Activated T-helper 1 cell treated with anti-CD3 and anti-CD28 coated beads, Interleukin-12 subunit alpha, Interleukin-12 subunit beta, Interleukin-2, Interleukin-4 antibody, amounts not matched to agents 30 ng/mL and 10 ng/mL and 1 ng/mL, durations not matched to agents 14 hours and 24 hours and 36 hours (primary cell): ENCODE results near the gene PTPN1. TPM values are rescaled to one million over a fixed set of nuclear protein-coding genes. Genes with fewer than 3 reads are reported as not detected.

Experiments
- DNase-seq: peaks from one replicate; pipeline ENCODE4 v3.0.0; 2021; ENCODE audit warnings: low spot score
- H3K27ac Mint-ChIP-seq: one replicate; pipeline ENCODE4 v1.8.0; 2021; ENCODE audit warnings: mild to moderate bottlenecking, mixed read lengths
- H3K27me3 Mint-ChIP-seq: one replicate; pipeline ENCODE4 v1.8.0; 2022; ENCODE audit warnings: mild to moderate bottlenecking, moderate library complexity, mixed read lengths; ENCODE audit not compliant: insufficient read depth
- H3K36me3 Mint-ChIP-seq: one replicate; pipeline ENCODE4 v1.8.0; 2021; ENCODE audit warnings: low read depth, mixed read lengths
- H3K4me1 Mint-ChIP-seq: one replicate; pipeline ENCODE4 v1.8.0; 2021; ENCODE audit warnings: low read depth, mixed read lengths
- H3K4me3 Mint-ChIP-seq: one replicate; pipeline ENCODE4 v1.8.0; 2021; ENCODE audit warnings: mild to moderate bottlenecking, moderate library complexity, mixed read lengths
- H3K9me3 Mint-ChIP-seq: one replicate; pipeline ENCODE4 v1.8.0; 2021; ENCODE audit warnings: mixed read lengths
- intact Hi-C: fragments of 100-400 bp; cut with micrococcal nuclease; formaldehyde crosslinking; loops from one replicate; pipeline ENCODE4 v1.15.1; 2024
- total RNA-seq: library from RNA; stranded (reverse); gene quantifications from 2 replicates; pipeline ENCODE4 v1.2.3, GENCODE V29; 2022

The PTPN1 gene
- total RNA-seq, 1 donor from 2014 or later: 60.0 TPM

DNA sequence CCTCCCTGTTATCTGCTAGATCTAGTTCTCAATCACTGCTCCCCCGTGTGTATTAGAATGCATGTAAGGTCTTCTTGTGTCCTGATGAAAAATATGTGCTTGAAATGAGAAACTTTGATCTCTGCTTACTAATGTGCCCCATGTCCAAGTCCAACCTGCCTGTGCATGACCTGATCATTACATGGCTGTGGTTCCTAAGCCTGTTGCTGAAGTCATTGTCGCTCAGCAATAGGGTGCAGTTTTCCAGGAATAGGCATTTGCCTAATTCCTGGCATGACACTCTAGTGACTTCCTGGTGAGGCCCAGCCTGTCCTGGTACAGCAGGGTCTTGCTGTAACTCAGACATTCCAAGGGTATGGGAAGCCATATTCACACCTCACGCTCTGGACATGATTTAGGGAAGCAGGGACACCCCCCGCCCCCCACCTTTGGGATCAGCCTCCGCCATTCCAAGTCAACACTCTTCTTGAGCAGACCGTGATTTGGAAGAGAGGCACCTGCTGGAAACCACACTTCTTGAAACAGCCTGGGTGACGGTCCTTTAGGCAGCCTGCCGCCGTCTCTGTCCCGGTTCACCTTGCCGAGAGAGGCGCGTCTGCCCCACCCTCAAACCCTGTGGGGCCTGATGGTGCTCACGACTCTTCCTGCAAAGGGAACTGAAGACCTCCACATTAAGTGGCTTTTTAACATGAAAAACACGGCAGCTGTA is 73.4 kb downstream of the PTPN1 start:
- no peak overlapping the region for H3K27ac Mint-ChIP-seq
- H3K9me3 Mint-ChIP-seq: no peaks in the 10 kb centered on the region
- DNase-seq: no peak
- peaks cover 4% of the 10 kb centered on the region for H3K4me1 Mint-ChIP-seq
- intact Hi-C loops: no loop called here
- no peak overlapping the region for H3K4me3 Mint-ChIP-seq
- no peaks in the 10 kb centered on the region for H3K27me3 Mint-ChIP-seq
- peaks cover 45% of the 10 kb centered on the region for H3K36me3 Mint-ChIP-seq

DNA sequence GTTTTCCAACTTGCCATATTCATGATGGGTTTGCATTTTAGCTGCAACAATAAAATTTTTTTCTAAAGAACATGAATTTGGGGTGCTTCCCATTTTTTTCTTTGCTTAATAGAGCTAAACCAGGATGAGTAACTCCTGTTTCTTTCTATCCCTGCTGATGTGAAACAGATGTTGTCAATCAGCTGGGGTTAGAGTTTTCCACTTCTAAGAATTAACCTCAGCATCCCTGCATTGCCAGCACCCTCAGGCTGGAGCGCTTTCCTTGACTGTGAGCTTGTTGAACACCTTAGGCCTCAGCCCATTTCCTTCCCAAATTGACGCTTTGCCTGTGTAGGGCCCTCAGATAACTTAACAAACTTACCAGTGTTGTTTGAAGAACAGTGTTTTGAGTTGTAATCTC is 74.5 kb downstream of the PTPN1 start:
- intact Hi-C loops: no loop called here
- Mint-ChIP-seq H3K4me3 (no peak overlapping the region), H3K27me3 (no peaks in the 10 kb centered on the region), H3K36me3 (peaks cover 41% of the 10 kb centered on the region), H3K9me3 (no peaks in the 10 kb centered on the region), H3K4me1 (peaks cover 4% of the 10 kb centered on the region), H3K27ac (no peak overlapping the region)
- DNase-seq: no peak

DNA sequence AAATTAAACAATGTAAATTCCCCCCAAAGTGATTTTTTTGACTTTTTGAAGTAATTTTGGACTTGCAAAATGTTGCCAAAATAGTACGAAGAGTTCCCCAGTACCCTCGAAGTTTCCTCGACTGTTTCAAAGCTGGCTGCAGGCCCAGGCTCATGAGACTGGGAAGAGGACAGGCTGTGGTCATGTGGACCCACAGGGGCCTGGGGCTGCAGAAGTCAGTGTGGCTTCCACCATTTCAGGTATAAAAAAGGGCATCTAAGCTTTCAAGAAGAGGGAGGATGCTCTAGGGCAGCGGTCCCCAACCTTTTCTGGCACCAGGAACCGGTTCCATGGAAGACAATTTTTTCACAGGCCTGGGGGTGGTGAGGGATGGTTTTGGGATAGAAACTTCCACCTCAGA is 75.0 kb downstream of the PTPN1 start:
- Mint-ChIP-seq H3K36me3 (peaks cover 37% of the 10 kb centered on the region), H3K27ac (peak overlapping the region; percentile 18), H3K27me3 (no peaks in the 10 kb centered on the region), H3K9me3 (no peaks in the 10 kb centered on the region), H3K4me3 (no peak overlapping the region), H3K4me1 (peaks cover 4% of the 10 kb centered on the region)
- intact Hi-C loops: no loop called here
- no peak for DNase-seq

DNA sequence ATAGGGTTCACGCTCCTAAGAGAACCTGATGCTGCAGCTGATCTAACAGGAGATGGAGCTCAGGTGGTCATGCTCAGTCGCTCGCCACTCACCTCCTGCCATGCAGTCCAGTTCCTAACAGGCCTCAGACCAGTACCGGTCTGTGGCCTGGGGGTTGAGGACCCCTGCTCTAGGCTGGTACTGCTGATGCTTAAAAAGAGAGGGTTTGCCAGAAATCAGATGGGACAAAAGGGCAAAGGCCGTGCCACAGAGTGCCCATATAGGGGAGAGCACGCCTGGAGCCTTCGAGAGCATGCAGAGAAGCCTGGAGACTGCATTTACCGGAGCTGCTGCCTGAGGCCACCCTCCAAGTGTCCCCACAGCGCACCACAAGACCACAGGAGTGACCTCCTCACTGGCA is 75.5 kb downstream of the PTPN1 start:
- intact Hi-C loops: no loop called here

DNA sequence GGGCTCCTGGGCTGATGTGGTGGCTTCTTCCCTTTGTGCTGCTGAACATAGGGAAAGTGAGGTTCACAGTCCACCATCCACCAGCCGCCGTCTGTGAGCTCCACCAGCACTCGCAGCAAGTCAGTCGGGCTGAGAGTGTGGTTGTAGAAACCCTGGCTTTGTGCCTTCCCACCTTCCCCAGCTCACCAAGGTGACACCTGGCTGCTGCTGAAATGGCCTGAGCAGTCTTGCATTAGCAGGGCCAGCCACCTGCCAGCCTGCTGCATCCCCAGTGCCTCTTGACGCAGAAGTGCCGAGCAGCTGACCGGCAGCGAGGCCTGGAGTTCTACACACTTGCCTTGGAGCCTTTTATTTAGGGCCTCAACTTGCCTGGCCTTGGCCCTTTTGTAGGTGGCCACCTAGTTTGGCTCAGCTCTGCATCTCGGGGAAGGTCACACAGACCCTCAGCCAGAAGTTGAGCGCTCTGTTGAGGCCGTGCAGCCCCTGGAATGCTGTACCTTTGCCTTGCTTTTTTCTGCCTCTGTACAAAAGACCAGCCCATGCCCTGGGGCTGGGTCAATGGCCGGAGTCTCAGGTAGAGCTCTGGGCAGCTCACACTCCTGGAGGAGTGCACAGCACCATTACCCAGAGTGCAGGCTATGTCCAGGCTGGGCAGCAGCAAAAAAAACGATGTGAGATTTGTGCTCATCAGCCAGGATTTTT is 76.5 kb downstream of the PTPN1 start:
- Mint-ChIP-seq H3K4me1 (peaks cover 4% of the 10 kb centered on the region), H3K4me3 (no peak overlapping the region), H3K36me3 (peaks cover 26% of the 10 kb centered on the region), H3K9me3 (no peaks in the 10 kb centered on the region), H3K27me3 (no peaks in the 10 kb centered on the region), H3K27ac (no peak overlapping the region)
- intact Hi-C loops: no loop called here
- no peak for DNase-seq

More for the DNA sequence above, 75.5 kb downstream of the PTPN1 start:
- Mint-ChIP-seq H3K27me3 (no peaks in the 10 kb centered on the region), H3K4me1 (peaks cover 4% of the 10 kb centered on the region), H3K9me3 (no peaks in the 10 kb centered on the region), H3K4me3 (no peak overlapping the region), H3K36me3 (peaks cover 35% of the 10 kb centered on the region), H3K27ac (no peak overlapping the region)
- no peak for DNase-seq

DNA sequence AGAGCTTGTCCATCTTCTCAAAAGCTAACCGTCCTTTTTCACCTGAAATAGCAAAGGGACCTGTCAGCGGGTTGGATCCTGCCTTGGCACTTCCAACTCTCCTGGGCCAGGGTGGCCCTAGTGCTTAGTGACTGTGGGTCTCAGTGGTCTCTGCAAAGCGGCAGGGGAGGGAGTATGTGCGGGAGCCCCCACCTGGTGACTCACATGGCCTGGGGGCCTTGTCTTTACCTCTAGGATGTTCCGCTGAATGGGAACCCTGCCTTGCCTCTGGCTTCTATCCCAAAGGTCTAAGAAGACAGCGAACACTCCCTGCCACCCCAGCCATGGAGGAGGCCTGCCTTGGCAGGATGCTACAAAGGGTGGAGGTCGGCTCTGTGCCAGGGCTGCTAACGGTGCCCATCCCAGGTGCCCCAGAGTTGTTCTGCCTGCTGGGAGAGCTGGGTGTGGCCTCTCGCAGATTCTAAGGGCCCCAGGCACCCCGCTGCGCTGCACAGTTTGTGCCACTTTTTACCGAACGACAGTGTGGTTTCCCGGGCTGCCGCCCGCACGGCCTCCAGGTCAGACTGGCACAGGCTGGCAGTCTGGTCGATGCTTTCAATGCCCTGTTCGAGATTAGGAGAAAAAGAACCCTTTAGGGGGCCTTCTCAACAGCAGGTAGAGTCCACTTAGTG is 77.2 kb downstream of the PTPN1 start:
- intact Hi-C loops: no loop called here
- Mint-ChIP-seq H3K4me3 (no peak overlapping the region), H3K27ac (no peak overlapping the region), H3K4me1 (peaks cover 4% of the 10 kb centered on the region), H3K27me3 (no peaks in the 10 kb centered on the region), H3K36me3 (peaks cover 22% of the 10 kb centered on the region), H3K9me3 (no peaks in the 10 kb centered on the region)
- no peak for DNase-seq

DNA sequence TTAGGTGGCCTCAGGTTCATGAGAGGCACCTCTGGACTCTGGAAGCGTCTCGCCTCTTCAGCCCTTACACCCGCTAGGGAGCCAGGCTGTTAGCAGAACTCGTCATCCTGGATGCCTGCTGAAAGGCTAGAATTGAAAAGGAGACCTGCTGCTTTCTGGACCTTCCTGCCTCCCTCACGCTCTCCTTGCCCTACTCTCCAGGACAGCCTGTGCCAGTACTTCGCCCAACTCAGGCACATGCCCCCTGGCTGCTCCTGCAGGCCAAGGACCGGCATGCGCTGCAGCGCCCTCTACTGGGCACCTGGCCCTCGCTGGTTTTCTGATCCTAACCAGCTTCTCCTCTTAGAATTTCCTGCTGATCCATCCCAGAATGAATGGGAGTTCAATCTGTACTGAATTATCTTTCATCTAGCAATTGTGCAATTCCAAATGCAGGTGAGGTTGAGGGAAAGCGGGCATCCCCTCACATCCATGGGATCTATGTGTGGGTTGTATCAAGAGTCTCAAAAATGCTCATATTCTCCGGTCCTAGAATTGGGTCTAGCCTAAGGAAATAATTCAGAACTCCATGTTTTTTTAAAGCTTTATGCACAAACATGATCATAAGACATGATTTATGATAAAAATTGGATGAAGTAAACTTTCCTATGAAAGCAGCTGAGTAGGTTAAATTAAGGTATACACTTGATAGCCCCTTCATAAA is 78.0 kb downstream of the PTPN1 start:
- Mint-ChIP-seq H3K27me3 (no peaks in the 10 kb centered on the region), H3K4me1 (peaks cover 4% of the 10 kb centered on the region), H3K27ac (no peak overlapping the region), H3K4me3 (no peak overlapping the region), H3K36me3 (peaks cover 17% of the 10 kb centered on the region), H3K9me3 (no peaks in the 10 kb centered on the region)
- intact Hi-C loops: no loop called here
- DNase-seq: peak; percentile 51

DNA sequence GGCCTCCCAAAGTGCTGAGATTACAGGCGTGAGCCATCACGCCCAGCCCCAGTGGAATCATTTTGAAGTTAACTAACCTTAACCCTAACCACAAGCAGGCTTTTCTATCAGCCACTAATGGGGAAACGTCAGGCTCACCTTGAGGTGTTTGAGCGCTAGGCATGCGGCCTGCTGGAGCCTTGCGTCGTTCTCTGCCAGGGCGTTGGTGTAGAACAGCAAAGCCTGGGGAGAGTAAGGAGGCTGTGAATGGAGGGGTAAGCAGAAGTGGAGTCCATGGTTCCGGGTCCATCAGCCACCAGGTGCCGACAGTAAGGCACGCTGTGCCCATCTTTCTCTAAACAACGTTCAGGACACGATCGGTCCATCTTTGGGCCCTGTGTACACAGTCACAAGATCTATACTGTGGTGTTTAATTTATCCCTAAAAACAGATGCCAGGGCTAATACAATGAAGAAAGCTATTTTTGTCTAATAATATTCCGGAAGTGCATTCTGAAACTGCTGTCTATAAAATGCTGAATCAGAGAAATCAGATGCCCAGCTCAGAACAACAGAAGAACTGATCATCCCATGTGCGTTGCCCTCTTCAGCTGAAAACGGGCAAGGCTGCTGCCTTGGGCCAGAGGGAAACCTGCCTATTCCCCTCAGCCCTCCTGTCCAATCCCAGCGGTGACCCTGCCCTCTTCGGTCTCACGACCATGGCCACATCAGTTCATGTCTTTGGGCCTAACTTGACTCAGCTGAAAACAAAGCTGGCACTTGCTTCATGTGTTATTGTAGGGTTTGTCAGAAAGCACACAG is 79.6 kb downstream of the PTPN1 start:
- DNase-seq: no peak
- H3K27me3 Mint-ChIP-seq: no peaks in the 10 kb centered on the region
- peaks cover 12% of the 10 kb centered on the region for H3K36me3 Mint-ChIP-seq
- no peaks in the 10 kb centered on the region for H3K9me3 Mint-ChIP-seq
- H3K4me3 Mint-ChIP-seq: no peak overlapping the region
- H3K4me1 Mint-ChIP-seq: no peaks in the 10 kb centered on the region
- no peak overlapping the region for H3K27ac Mint-ChIP-seq
- intact Hi-C loops: no loop called here

DNA sequence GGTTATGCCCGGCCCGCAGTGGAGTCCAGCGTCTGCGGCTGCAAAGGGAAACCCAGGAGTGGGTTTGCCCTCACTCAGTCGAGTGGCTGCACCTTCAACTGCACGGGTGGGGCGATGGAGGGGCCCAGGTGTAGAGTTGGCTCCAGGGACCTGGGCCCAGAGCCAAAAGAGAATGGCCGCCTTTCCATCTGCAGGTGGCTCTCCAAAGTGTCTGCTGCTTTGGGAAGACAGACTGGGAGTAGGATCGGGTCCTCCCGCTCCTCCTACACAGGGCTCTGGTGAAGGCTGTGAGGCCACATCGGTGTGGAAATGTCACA is 80.1 kb downstream of the PTPN1 start:
- peaks cover 7% of the 10 kb centered on the region for H3K36me3 Mint-ChIP-seq
- intact Hi-C loops: no loop called here
- H3K27ac Mint-ChIP-seq: no peak overlapping the region
- no peaks in the 10 kb centered on the region for H3K27me3 Mint-ChIP-seq
- no peak for DNase-seq
- no peak overlapping the region for H3K4me3 Mint-ChIP-seq
- H3K9me3 Mint-ChIP-seq: no peaks in the 10 kb centered on the region
- no peaks in the 10 kb centered on the region for H3K4me1 Mint-ChIP-seq

DNA sequence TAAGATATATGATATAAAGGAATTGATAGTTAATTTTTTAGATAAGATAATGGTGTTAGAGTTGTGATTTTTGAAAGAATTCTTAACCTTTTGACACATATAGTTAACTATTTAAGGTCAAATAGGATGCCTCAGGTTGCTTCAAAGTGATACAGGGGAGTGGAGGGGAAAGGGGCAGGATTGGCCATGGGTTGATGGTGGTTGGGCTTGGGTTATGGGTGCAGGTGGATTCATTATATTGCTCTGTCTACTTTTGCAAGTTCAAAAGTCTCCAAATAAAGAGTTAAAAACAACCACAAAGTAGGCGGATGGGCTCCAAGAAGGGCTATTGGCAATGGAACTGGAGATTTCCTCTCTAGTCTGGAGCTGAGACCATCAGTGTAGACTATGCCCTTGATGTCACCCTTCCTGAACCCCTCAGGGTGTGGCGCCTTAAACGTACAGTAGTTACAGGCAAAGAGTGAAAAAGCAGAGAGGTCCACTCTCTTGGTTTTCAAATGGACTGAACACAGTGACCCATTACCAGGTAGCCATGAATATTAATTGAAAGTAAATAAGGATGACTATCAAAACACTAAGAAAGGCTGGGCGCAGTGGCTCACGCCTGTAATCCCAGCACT is 81.2 kb downstream of the PTPN1 start:
- Mint-ChIP-seq H3K27ac (no peak overlapping the region), H3K4me1 (no peaks in the 10 kb centered on the region), H3K36me3 (peaks cover 7% of the 10 kb centered on the region), H3K27me3 (no peaks in the 10 kb centered on the region), H3K9me3 (no peaks in the 10 kb centered on the region), H3K4me3 (no peak overlapping the region)
- no peak for DNase-seq
- intact Hi-C loops: no loop called here

DNA sequence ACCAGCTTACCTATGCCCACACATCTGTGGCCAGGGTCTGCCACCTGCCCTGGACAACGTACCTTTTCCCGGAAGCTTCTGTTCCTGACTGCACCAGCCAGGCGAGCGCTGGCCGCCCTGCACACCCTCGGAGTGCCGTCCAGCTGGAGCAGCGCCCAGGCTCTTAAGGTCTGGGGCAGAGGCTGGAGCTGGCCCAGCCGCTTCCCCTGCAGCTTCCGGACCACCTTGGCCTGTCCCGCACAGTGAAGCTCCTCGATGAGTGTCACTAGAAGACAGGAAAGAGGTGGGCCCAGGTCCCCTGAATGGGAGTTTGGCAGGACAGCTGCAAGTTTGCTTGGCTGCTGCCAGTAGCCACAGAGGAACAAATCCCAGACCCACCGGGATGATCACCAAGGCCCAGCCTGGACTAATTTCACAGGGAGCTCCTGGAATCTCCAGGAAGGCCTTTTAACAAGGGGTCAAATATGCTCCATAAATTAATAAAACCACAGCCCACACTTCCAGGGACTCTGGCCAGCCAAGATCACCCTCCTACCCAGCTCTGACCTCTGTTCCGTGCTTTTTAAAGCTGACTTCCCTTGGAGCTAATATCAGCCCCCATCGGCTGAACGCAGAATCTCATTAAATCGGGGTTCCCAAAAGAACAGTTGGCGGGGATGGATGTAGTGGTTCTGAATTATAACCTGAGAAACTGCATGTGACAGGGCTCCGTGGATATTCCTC is 82.3 kb downstream of the PTPN1 start:
- Mint-ChIP-seq H3K4me3 (no peak overlapping the region), H3K9me3 (no peaks in the 10 kb centered on the region), H3K4me1 (no peaks in the 10 kb centered on the region), H3K27ac (no peak overlapping the region), H3K27me3 (no peaks in the 10 kb centered on the region), H3K36me3 (peaks cover 7% of the 10 kb centered on the region)
- intact Hi-C loops: no loop called here
- no peak for DNase-seq

DNA sequence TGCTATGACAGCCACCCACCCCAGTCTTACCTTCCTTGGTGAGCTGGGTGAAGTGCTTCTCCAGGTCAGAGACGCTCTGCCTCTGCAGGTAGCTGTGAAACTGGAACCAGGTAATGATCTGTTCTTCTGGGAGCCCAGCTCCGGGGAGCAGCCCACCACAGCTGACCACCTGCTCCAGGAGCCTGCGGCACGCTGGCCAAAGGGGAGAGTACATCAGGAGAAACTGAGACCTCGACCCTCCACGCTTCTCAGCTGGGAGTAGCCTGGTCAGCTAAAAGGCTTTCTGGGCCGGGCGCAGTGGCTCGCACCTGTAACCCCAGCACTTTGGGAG is 82.8 kb downstream of the PTPN1 start:
- Mint-ChIP-seq H3K36me3 (peaks cover 7% of the 10 kb centered on the region), H3K9me3 (no peaks in the 10 kb centered on the region), H3K27ac (no peak overlapping the region), H3K4me1 (no peaks in the 10 kb centered on the region), H3K4me3 (no peak overlapping the region), H3K27me3 (no peaks in the 10 kb centered on the region)
- intact Hi-C loops: no loop called here
- no peak for DNase-seq
